Endothelial cell of umbilical vein (primary cell): ENCODE results near the gene TSPAN18.

ENCODE experiments used
- EZH2 ChIP-seq: IDR thresholded peaks from 2 replicates; pipeline ENCODE4 v1.6.1; 2012; ENCODE audit warnings: borderline replicate concordance, low read depth, mild to moderate bottlenecking, moderate library complexity, low read length, inconsistent platforms; ENCODE audit not compliant: severe bottlenecking
- POLR2A ChIP-seq: IDR thresholded peaks from 2 replicates; pipeline ENCODE4 v1.6.1; 2012; ENCODE audit warnings: low read depth, mild to moderate bottlenecking, control low read depth, low read length
- POLR2AphosphoS5 ChIP-seq: IDR thresholded peaks from 2 replicates; pipeline ENCODE4 v1.6.1; 2012; ENCODE audit warnings: low read depth, mild to moderate bottlenecking, control low read depth, low read length, moderate library complexity; ENCODE audit not compliant: insufficient read depth
- TF ChIP-seq, protein P1 (sequence below): IDR thresholded peaks from 2 replicates; pipeline ENCODE4 v1.6.1; 2011; ENCODE audit not compliant: insufficient read depth, insufficient read length
- TF ChIP-seq, protein P2 (sequence below), 2 donors: IDR thresholded peaks; 1 replicate in 1 of 2; 2 replicates in 1 of 2; pipeline ENCODE4 v1.5.1; 2011; ENCODE audit warnings: low read length in 2 of 2, mild to moderate bottlenecking in 2 of 2, moderate library complexity in 2 of 2, control low read depth in 1 of 2, inconsistent platforms in 1 of 2, low read depth in 1 of 2; ENCODE audit not compliant: insufficient read depth in 1 of 2; ENCODE audit errors: extremely low read depth in 1 of 2

- TF ChIP-seq, protein P1, sequence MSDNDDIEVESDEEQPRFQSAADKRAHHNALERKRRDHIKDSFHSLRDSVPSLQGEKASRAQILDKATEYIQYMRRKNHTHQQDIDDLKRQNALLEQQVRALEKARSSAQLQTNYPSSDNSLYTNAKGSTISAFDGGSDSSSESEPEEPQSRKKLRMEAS = no peak
- TF ChIP-seq EZH2 (no peak), POLR2A (no peak), POLR2AphosphoS5 (no peak)
- TF ChIP-seq, protein P2, sequence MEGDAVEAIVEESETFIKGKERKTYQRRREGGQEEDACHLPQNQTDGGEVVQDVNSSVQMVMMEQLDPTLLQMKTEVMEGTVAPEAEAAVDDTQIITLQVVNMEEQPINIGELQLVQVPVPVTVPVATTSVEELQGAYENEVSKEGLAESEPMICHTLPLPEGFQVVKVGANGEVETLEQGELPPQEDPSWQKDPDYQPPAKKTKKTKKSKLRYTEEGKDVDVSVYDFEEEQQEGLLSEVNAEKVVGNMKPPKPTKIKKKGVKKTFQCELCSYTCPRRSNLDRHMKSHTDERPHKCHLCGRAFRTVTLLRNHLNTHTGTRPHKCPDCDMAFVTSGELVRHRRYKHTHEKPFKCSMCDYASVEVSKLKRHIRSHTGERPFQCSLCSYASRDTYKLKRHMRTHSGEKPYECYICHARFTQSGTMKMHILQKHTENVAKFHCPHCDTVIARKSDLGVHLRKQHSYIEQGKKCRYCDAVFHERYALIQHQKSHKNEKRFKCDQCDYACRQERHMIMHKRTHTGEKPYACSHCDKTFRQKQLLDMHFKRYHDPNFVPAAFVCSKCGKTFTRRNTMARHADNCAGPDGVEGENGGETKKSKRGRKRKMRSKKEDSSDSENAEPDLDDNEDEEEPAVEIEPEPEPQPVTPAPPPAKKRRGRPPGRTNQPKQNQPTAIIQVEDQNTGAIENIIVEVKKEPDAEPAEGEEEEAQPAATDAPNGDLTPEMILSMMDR (IDR thresholded peaks at IDR 0.05; ENCODE audit: extremely low read depth in 1 of 2, insufficient read depth in 1 of 2, low read depth in 1 of 2, low read length in 2 of 2) = no peak
Observed at GRCh38 chr11:44901786-44902185, 175.0 kb downstream of the TSPAN18 start.
